Right cardiac atrium (tissue), 5 donors: ENCODE measurements around the gene ADAM10. TPM values are rescaled to one million over a fixed set of nuclear protein-coding genes. Genes with fewer than 3 reads are reported as not detected.
A peak's percentile ranks its signal among the peaks of the same experiment; 100 is the strongest.

ENCODE experiments used
- ATAC-seq, 2 donors: fragments of 200-7000 bp; cut with Tn5 transposase; one replicate each; pipeline versions ENCODE4 v1.8.0 to v1.9.1; 2020; ENCODE audit warnings: moderate library complexity in 2 of 2, mild to moderate bottlenecking in 1 of 2
- DNase-seq, 3 donors: peaks; one replicate each; pipeline ENCODE4 v3.0.0-alpha.2; 2020
- H3K27ac ChIP-seq: one replicate; pipeline ENCODE4 v1.5.1; 2013; ENCODE audit warnings: mild to moderate bottlenecking, low read length, control low read depth, moderate library complexity
- H3K27me3 ChIP-seq: one replicate; pipeline ENCODE4 v1.6.1; 2013; ENCODE audit not compliant: control insufficient read depth, insufficient read depth
- H3K4me1 ChIP-seq: one replicate; pipeline ENCODE4 v1.6.1; 2013; ENCODE audit warnings: low read length; ENCODE audit not compliant: control insufficient read depth, insufficient read depth
- H3K4me3 ChIP-seq: one replicate; pipeline ENCODE4 v1.5.1; 2013; ENCODE audit warnings: low read length, control low read depth
- H3K9me3 ChIP-seq: one replicate; pipeline ENCODE4 v1.6.1; 2013; ENCODE audit warnings: low read length; ENCODE audit not compliant: control insufficient read depth
- WGBS: extraction: QIAGEN DNeasy Blood & Tissue Kit; methylation state at CpG from one replicate; pipeline ENCODE4 v1.1.7; 2013; 5-methylcytosine and 5-hydroxymethylcytosine counted together
- intact Hi-C, 4 donors: fragments of 100-400 bp; cut with DNase I; formaldehyde crosslinking; loops; one replicate each; pipeline versions ENCODE4 v1.11.0 to v1.14.0; 2022 to 2023
- polyA plus RNA-seq: library from polyadenylated mRNA; stranded (reverse); fragments of 200-250 nt; gene quantifications from one replicate; pipeline ENCODE4 v1.2.3, GENCODE V29; 2013
- total RNA-seq, 4 donors: library from RNA; stranded (reverse); fragmentation: NEBNext Ultra II Directional; extraction: Animal tissue kit (Norgen Biotek cat#: 25700); gene quantifications; one replicate each; pipeline ENCODE4 v1.2.1, GENCODE V29; 2021
- donor health status: healthy with polysubstance abuse.
- donor health status: DM: no; HTN: yes; CAD: no.
- donor health status: DM: no; HTN: no; CAD: no.
- donor health status: DM: no; HTN: yes; CAD: no; lungs with severe emphysema.
- donor health status: DM: yes; HTN: yes; CAD: no.

Gene ADAM10
- total and polyA plus RNA-seq, 5 donors = 14.1 to 103 (median 92.8) TPM

GRCh38 chr15:58573270-58573669 lies 176.2 kb downstream of the ADAM10 start:
- ATAC-seq (no peak), DNase-seq (no peak)
- Histone ChIP-seq H3K4me1 (no peaks in the 10 kb centered on the region), H3K27me3 (no peaks in the 10 kb centered on the region), H3K9me3 (no peaks in the 10 kb centered on the region), H3K27ac (no peak overlapping the region), H3K4me3 (no peak overlapping the region)
- intact Hi-C loops = no loop called here
- 92% methylated on average over 4 of the region's 4 CpGs for WGBS

- DNase-seq (no peak), ATAC-seq (no peak)
- H3K9me3 ChIP-seq = no peaks in the 10 kb centered on the region
- H3K4me1 ChIP-seq = no peaks in the 10 kb centered on the region
- no peak overlapping the region for H3K27ac ChIP-seq
- H3K27me3 ChIP-seq = no peaks in the 10 kb centered on the region
- no peak overlapping the region for H3K4me3 ChIP-seq
- WGBS = 81% methylated on average over 4 of the region's 4 CpGs
- intact Hi-C loops = no loop called here
Measured at GRCh38 chr15:58572521-58572920, 177.0 kb downstream of the ADAM10 start.

- no peak overlapping the region for H3K27ac ChIP-seq
- 75% methylated on average over 6 of the region's 6 CpGs for WGBS
- no peaks in the 10 kb centered on the region for H3K27me3 ChIP-seq
- intact Hi-C loops = no loop called here
- H3K4me1 ChIP-seq = no peaks in the 10 kb centered on the region
- H3K4me3 ChIP-seq = no peak overlapping the region
- DNase-seq (no peak), ATAC-seq (no peak)
- H3K9me3 ChIP-seq = no peaks in the 10 kb centered on the region
Measured at GRCh38 chr15:58571491-58571890, 178.0 kb downstream of the ADAM10 start.

- DNase-seq (no peak), ATAC-seq (no peak)
- H3K4me3 ChIP-seq = no peak overlapping the region
- H3K4me1 ChIP-seq = no peaks in the 10 kb centered on the region
- WGBS = 89% methylated on average over 1 of the region's 1 CpG
- intact Hi-C loops = no loop called here
- H3K27ac ChIP-seq = no peak overlapping the region
- no peaks in the 10 kb centered on the region for H3K27me3 ChIP-seq
- no peaks in the 10 kb centered on the region for H3K9me3 ChIP-seq
Measured at GRCh38 chr15:58569455-58569854, 180.1 kb downstream of the ADAM10 start.

GRCh38 chr15:58568157-58568571 lies 181.3 kb downstream of the ADAM10 start:
- DNase-seq = peak in 1 of 3 donors; percentile 64
- no peaks in the 10 kb centered on the region for H3K27me3 ChIP-seq
- intact Hi-C loops = no loop called here
- peak in 1 of 2 donors; percentile 40 for ATAC-seq
- WGBS = 28% methylated on average over 2 of the region's 2 CpGs
- H3K4me1 ChIP-seq = no peaks in the 10 kb centered on the region
- no peaks in the 10 kb centered on the region for H3K9me3 ChIP-seq
- H3K4me3 ChIP-seq = no peak overlapping the region
- H3K27ac ChIP-seq = no peak overlapping the region

GRCh38 chr15:58566029-58566428 lies 183.5 kb downstream of the ADAM10 start:
- H3K27ac ChIP-seq = no peak overlapping the region
- H3K27me3 ChIP-seq = no peaks in the 10 kb centered on the region
- WGBS = 81% methylated on average over 6 of the region's 6 CpGs
- no peak for ATAC-seq
- no peak for DNase-seq
- intact Hi-C loops = no loop called here
- no peaks in the 10 kb centered on the region for H3K9me3 ChIP-seq
- H3K4me3 ChIP-seq = no peak overlapping the region
- H3K4me1 ChIP-seq = no peaks in the 10 kb centered on the region

- ATAC-seq = no peak
- no peak for DNase-seq
- Histone ChIP-seq H3K4me3 (no peak overlapping the region), H3K9me3 (no peaks in the 10 kb centered on the region), H3K27me3 (no peaks in the 10 kb centered on the region), H3K27ac (no peak overlapping the region), H3K4me1 (no peaks in the 10 kb centered on the region)
- intact Hi-C loops = no loop called here
- WGBS = 70% methylated on average over 4 of the region's 4 CpGs
Measured at GRCh38 chr15:58565619-58566018, 183.9 kb downstream of the ADAM10 start.

GRCh38 chr15:58564981-58565380 lies 184.5 kb downstream of the ADAM10 start:
- 69% methylated on average over 6 of the region's 6 CpGs for WGBS
- intact Hi-C loops = no loop called here
- no peak overlapping the region for H3K27ac ChIP-seq
- H3K4me3 ChIP-seq = no peak overlapping the region
- H3K4me1 ChIP-seq = no peaks in the 10 kb centered on the region
- DNase-seq (no peak), ATAC-seq (no peak)
- H3K27me3 ChIP-seq = no peaks in the 10 kb centered on the region
- no peaks in the 10 kb centered on the region for H3K9me3 ChIP-seq

- DNase-seq (no peak), ATAC-seq (no peak)
- intact Hi-C loops = no loop called here
- Histone ChIP-seq H3K27ac (no peak overlapping the region), H3K4me1 (no peaks in the 10 kb centered on the region), H3K4me3 (no peak overlapping the region), H3K27me3 (no peaks in the 10 kb centered on the region), H3K9me3 (no peaks in the 10 kb centered on the region)
- 48% methylated on average over 3 of the region's 3 CpGs for WGBS
Measured at GRCh38 chr15:58562135-58562534, 187.4 kb downstream of the ADAM10 start.

- ATAC-seq (no peak), DNase-seq (no peak)
- Histone ChIP-seq H3K4me1 (no peaks in the 10 kb centered on the region), H3K4me3 (no peak overlapping the region), H3K27me3 (no peaks in the 10 kb centered on the region), H3K27ac (no peak overlapping the region), H3K9me3 (no peaks in the 10 kb centered on the region)
- intact Hi-C loops = no loop called here
- 0% methylated on average over 1 of the region's 1 CpG for WGBS
Measured at GRCh38 chr15:58561321-58561720, 188.2 kb downstream of the ADAM10 start.

GRCh38 chr15:58559904-58560588 lies 189.5 kb downstream of the ADAM10 start:
- WGBS = 74% methylated on average over 6 of the region's 6 CpGs
- peak in 1 of 2 donors; percentile 87 for ATAC-seq
- H3K4me3 ChIP-seq = no peak overlapping the region
- H3K4me1 ChIP-seq = peaks cover 3% of the 10 kb centered on the region
- H3K27me3 ChIP-seq = no peaks in the 10 kb centered on the region
- no peaks in the 10 kb centered on the region for H3K9me3 ChIP-seq
- H3K27ac ChIP-seq = no peak overlapping the region
- intact Hi-C loops = no loop called here
- DNase-seq = no peak

- 95% methylated on average over 1 of the region's 1 CpG for WGBS
- Histone ChIP-seq H3K27ac (no peak overlapping the region), H3K27me3 (no peaks in the 10 kb centered on the region), H3K4me3 (no peak overlapping the region), H3K9me3 (no peaks in the 10 kb centered on the region), H3K4me1 (peaks cover 3% of the 10 kb centered on the region)
- no peak for ATAC-seq
- intact Hi-C loops = no loop called here
- DNase-seq = no peak
Measured at GRCh38 chr15:58558777-58559176, 190.7 kb downstream of the ADAM10 start.
